Kidney epithelial cell (primary cell): ENCODE data around the gene PMPCA. TPM values are rescaled to one million over a fixed set of nuclear protein-coding genes. Genes with fewer than 3 reads are reported as not detected.

Source experiments
- DNase-seq: peaks from one replicate; pipeline ENCODE4 v3.0.0-alpha.2; 2010; ENCODE audit warnings: low read depth
- H3K27me3 ChIP-seq: 2 replicates; pipeline ENCODE4 v1.6.0; 2011; ENCODE audit warnings: low read length; ENCODE audit not compliant: control insufficient read depth, insufficient read depth
- H3K36me3 ChIP-seq: 2 replicates; pipeline ENCODE4 v1.5.1; 2011; ENCODE audit warnings: low read length; ENCODE audit not compliant: control insufficient read depth, insufficient read depth
- H3K4me3 ChIP-seq: 2 replicates; pipeline ENCODE4 v1.5.1; 2011; ENCODE audit warnings: low read depth, mild to moderate bottlenecking, control low read depth, low read length
- CTCF ChIP-seq: IDR thresholded peaks from 2 replicates; pipeline ENCODE4 v1.5.1; 2011; ENCODE audit warnings: mild to moderate bottlenecking, moderate library complexity, low read length, control low read depth, inconsistent platforms; ENCODE audit not compliant: insufficient read depth, poor library complexity, severe bottlenecking
- total RNA-seq: library from RNA; depleted of rRNA; stranded (reverse); fragments of >200 nt; gene quantifications from 2 replicates; pipeline ENCODE4 v1.2.3, GENCODE V29; 2015

Gene PMPCA
- total RNA-seq, 1 donor from 2014 or later: 49.9 TPM

- Histone ChIP-seq H3K27me3 (no peaks in the 10 kb centered on the region), H3K36me3 (peaks cover 3% of the 10 kb centered on the region), H3K4me3 (no peak overlapping the region)
- TF ChIP-seq CTCF: no peak
- no peak for DNase-seq
Measured at GRCh38 chr9:136394312-136395019, 16.0 kb upstream of the PMPCA start.

DNA sequence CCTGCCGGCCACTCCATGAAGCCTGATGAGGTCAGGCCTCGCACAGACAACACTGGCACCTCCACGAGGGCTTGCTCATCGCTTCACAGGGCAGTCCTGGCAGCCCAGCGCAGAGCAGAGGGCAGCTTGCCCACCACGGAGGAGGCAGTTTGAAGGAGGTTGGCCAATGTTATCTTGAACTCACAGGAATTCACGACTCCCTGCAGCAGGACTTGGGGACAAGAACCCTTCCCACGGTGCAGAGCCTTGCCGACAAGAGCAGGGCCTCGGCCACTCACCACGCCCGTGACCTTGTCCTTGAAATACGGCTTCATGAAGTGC lies 15.5 kb upstream of the PMPCA start:
- Histone ChIP-seq H3K27me3 (no peaks in the 10 kb centered on the region), H3K4me3 (no peak overlapping the region), H3K36me3 (peaks cover 3% of the 10 kb centered on the region)
- TF ChIP-seq CTCF: no peak
- DNase-seq: no peak

GRCh38 chr9:136395345-136396218 lies 14.9 kb upstream of the PMPCA start:
- TF ChIP-seq CTCF: no peak
- DNase-seq: no peak
- H3K4me3 ChIP-seq: no peak overlapping the region
- no peaks in the 10 kb centered on the region for H3K27me3 ChIP-seq
- H3K36me3 ChIP-seq: peaks cover 3% of the 10 kb centered on the region

GRCh38 chr9:136396219-136396515 lies 14.3 kb upstream of the PMPCA start:
- H3K27me3 ChIP-seq: no peaks in the 10 kb centered on the region
- TF ChIP-seq CTCF: no peak
- H3K36me3 ChIP-seq: peaks cover 3% of the 10 kb centered on the region
- DNase-seq: no peak
- no peak overlapping the region for H3K4me3 ChIP-seq

GRCh38 chr9:136397643-136398042 lies 12.8 kb upstream of the PMPCA start:
- no peak for DNase-seq
- no peak for TF ChIP-seq CTCF
- no peak overlapping the region for H3K4me3 ChIP-seq
- H3K27me3 ChIP-seq: no peaks in the 10 kb centered on the region
- peaks cover 3% of the 10 kb centered on the region for H3K36me3 ChIP-seq
